HCT116 (cell line): ENCODE results near the gene TSPAN15. TPM values are rescaled to one million over a fixed set of nuclear protein-coding genes. Genes with fewer than 3 reads are reported as not detected.

Experiments used
- ATAC-seq: fragments of 200-7000 bp; cut with Tn5 transposase; 2 replicates; pipeline ENCODE4 v1.9.1; 2020; ENCODE audit warnings: mild to moderate bottlenecking, moderate library complexity
- BruUV-seq: library from RNA; stranded (reverse); fragments of 400-500 nt; replicated peaks from 2 replicates; lab custom pipeline; 2021; lab: Mats Ljungman, UMichigan
- CTCF ChIA-PET: fragments of 300-600 bp; sonication (Branson Sonifier 250); formaldehyde crosslinking; loops from one replicate; lab custom pipeline; 2021; ENCODE audit warnings: antibody characterized with exemption; lab: Charles Lee
- POLR2A ChIA-PET: fragments of 300-600, 350-600 bp; sonication (Branson Sonifier 250); formaldehyde crosslinking; loops from one replicate; lab custom pipeline; 2021; ENCODE audit warnings: antibody characterized with exemption; lab: Charles Lee
- RAD21 ChIA-PET, 2 experiments: fragments of 300-600 bp; sonication (Branson Sonifier 250); formaldehyde crosslinking; loops; one replicate each; lab custom pipeline; 2023; ENCODE audit warnings: low total read pairs in 2 of 2; ENCODE audit not compliant: uncharacterized antibody in 2 of 2, unreplicated experiment in 2 of 2, low non-redundant PET in 1 of 2; lab: Charles Lee
- DNase-seq: peaks from one replicate; pipeline ENCODE4 v3.0.0-alpha.2; 2010; ENCODE audit warnings: low read depth, low spot score
- H2AFZ ChIP-seq: fragments of 200-600 bp; shearing (Covaris generic), sonication (generic); 2 replicates; pipeline ENCODE4 v1.6.1; 2017; ENCODE audit warnings: low read depth, mixed run types, mixed read lengths, antibody characterized with exemption, low read length; ENCODE audit not compliant: poor library complexity, severe bottlenecking
- H3K27ac ChIP-seq: 2 replicates; pipeline ENCODE4 v1.5.1; 2012; ENCODE audit warnings: low read depth, low read length
- H3K27me3 ChIP-seq: fragments of 200-600 bp; sonication (generic); 2 replicates; pipeline ENCODE4 v1.6.1; 2016; ENCODE audit warnings: mixed run types, low read length, mixed read lengths; ENCODE audit not compliant: insufficient read depth
- H3K36me3 ChIP-seq, 2 experiments: fragments of 200-500 bp in 1 of 2; fragments of 200-600 bp in 1 of 2; sonication (Bioruptor generic) in 1 of 2; sonication (generic) in 1 of 2; 2 replicates each; pipeline versions ENCODE4 v1.5.1 to v1.6.1; 2014 to 2016; ENCODE audit warnings: low read length in 2 of 2, inconsistent platforms in 1 of 2, mixed read lengths in 1 of 2, mixed run types in 1 of 2; ENCODE audit not compliant: insufficient read depth in 2 of 2, control insufficient read depth in 1 of 2
- H3K4me1 ChIP-seq, 2 experiments: fragments of 200-600 bp in 1 of 2; sonication (generic) in 1 of 2; 2 replicates each; pipeline versions ENCODE4 v1.5.1 to v1.6.1; 2012 to 2017; ENCODE audit warnings: low read length in 2 of 2, inconsistent platforms in 1 of 2, mild to moderate bottlenecking in 1 of 2, mixed read lengths in 1 of 2, mixed run types in 1 of 2, moderate library complexity in 1 of 2; ENCODE audit not compliant: insufficient read depth in 2 of 2, control insufficient read depth in 1 of 2
- H3K4me2 ChIP-seq: fragments of 200-600 bp; sonication (generic); 2 replicates; pipeline ENCODE4 v1.6.1; 2017; ENCODE audit warnings: mixed run types, low read length, mixed read lengths
- H3K4me3 ChIP-seq, 2 experiments: fragments of 200-600 bp in 1 of 2; sonication (generic) in 1 of 2; replicated peaks in 1 of 2; 2 replicates each; pipeline ENCODE4 v1.5.1; 2011 to 2016; ENCODE audit warnings: low read length in 2 of 2, control low read depth in 1 of 2, low read depth in 1 of 2, mild to moderate bottlenecking in 1 of 2, mixed read lengths in 1 of 2, mixed run types in 1 of 2
- H3K79me2 ChIP-seq: fragments of 200-600 bp; sonication (generic); 2 replicates; pipeline ENCODE4 v1.6.1; 2017; ENCODE audit warnings: mild to moderate bottlenecking, mixed run types, low read length, moderate library complexity, mixed read lengths; ENCODE audit not compliant: insufficient read depth
- H3K9ac ChIP-seq: fragments of 200-600 bp; sonication (generic); 2 replicates; pipeline ENCODE4 v1.6.1; 2016; ENCODE audit warnings: low read length, mixed read lengths
- H3K9me2 ChIP-seq: fragments of 200-600 bp; sonication (generic), shearing (Covaris generic); 2 replicates; pipeline ENCODE4 v1.6.1; 2017; ENCODE audit warnings: mixed run types, mild to moderate bottlenecking, moderate library complexity; ENCODE audit not compliant: insufficient read depth
- H3K9me3 ChIP-seq, 2 experiments: fragments of 200-500 bp in 1 of 2; fragments of 200-600 bp in 1 of 2; sonication (Bioruptor generic) in 1 of 2; sonication (generic) in 1 of 2; 2 replicates each; pipeline ENCODE4 v1.6.1; 2014 to 2017; ENCODE audit warnings: low read length in 2 of 2, mixed read lengths in 2 of 2, inconsistent platforms in 1 of 2, low read depth in 1 of 2, mild to moderate bottlenecking in 1 of 2, mixed run types in 1 of 2, moderate library complexity in 1 of 2; ENCODE audit not compliant: control insufficient read depth in 1 of 2, insufficient read depth in 1 of 2
- H4K20me1 ChIP-seq: fragments of 200-600 bp; sonication (generic), shearing (Covaris generic); 2 replicates; pipeline ENCODE4 v1.6.1; 2017; ENCODE audit warnings: mixed run types, mild to moderate bottlenecking, moderate library complexity; ENCODE audit not compliant: insufficient read depth
- CBX3 ChIP-seq: IDR thresholded peaks from 2 replicates; pipeline ENCODE4 v1.6.1; 2012; ENCODE audit warnings: low read depth
- EGR1 ChIP-seq: IDR thresholded peaks from 2 replicates; pipeline ENCODE4 v1.6.1; 2012; ENCODE audit warnings: low read depth
- ELF1 ChIP-seq: IDR thresholded peaks from 2 replicates; pipeline ENCODE4 v1.6.1; 2012; ENCODE audit warnings: low read depth, borderline replicate concordance
- EZH2 ChIP-seq: fragments of 200-600 bp; sonication (generic); IDR thresholded peaks from 2 replicates; pipeline ENCODE4 v1.6.1; 2017; ENCODE audit warnings: antibody characterized with exemption, mixed run types
- FOSL1 ChIP-seq: IDR thresholded peaks from 2 replicates; pipeline ENCODE4 v1.6.1; 2012; ENCODE audit warnings: low read depth
- JUND ChIP-seq: IDR thresholded peaks from 2 replicates; pipeline ENCODE4 v1.6.1; 2012
- POLR2AphosphoS5 ChIP-seq: IDR thresholded peaks from 2 replicates; pipeline ENCODE4 v1.6.1; 2011; ENCODE audit warnings: mild to moderate bottlenecking, low read depth, low read length, moderate library complexity
- SIN3A ChIP-seq: IDR thresholded peaks from 2 replicates; pipeline ENCODE4 v1.6.1; 2012; ENCODE audit warnings: low read depth
- SP1 ChIP-seq: IDR thresholded peaks from 2 replicates; pipeline ENCODE4 v1.6.1; 2012; ENCODE audit warnings: low read depth
- TCF7L2 ChIP-seq: IDR thresholded peaks from 2 replicates; pipeline ENCODE4 v1.7.0; 2011; ENCODE audit warnings: borderline replicate concordance, inconsistent platforms; ENCODE audit not compliant: insufficient read depth, insufficient read length; ENCODE audit errors: extremely low read depth
- ZFX ChIP-seq: fragments of 450-650 bp; IDR thresholded peaks from 2 replicates; pipeline ENCODE4 v1.6.1; 2017
- intact Hi-C: fragments of 100-400 bp; cut with micrococcal nuclease; formaldehyde crosslinking; loops from 2 replicates; pipeline ENCODE4 v1.10.0; 2022
- total RNA-seq: library from RNA; stranded (reverse); gene quantifications from one replicate; pipeline ENCODE4 v1.2.1, GENCODE V29; 2021; ENCODE audit not compliant: unreplicated experiment
- TF ChIP-seq, protein P1 (sequence below): IDR thresholded peaks from 2 replicates; pipeline ENCODE4 v1.6.1; 2011; ENCODE audit warnings: mild to moderate bottlenecking, low read length, moderate library complexity; ENCODE audit not compliant: insufficient replicate concordance; ENCODE audit errors: extremely low read depth

The TSPAN15 gene
- total RNA-seq, 1 experiment from 2014 or later, result 16.0 TPM

DNA sequence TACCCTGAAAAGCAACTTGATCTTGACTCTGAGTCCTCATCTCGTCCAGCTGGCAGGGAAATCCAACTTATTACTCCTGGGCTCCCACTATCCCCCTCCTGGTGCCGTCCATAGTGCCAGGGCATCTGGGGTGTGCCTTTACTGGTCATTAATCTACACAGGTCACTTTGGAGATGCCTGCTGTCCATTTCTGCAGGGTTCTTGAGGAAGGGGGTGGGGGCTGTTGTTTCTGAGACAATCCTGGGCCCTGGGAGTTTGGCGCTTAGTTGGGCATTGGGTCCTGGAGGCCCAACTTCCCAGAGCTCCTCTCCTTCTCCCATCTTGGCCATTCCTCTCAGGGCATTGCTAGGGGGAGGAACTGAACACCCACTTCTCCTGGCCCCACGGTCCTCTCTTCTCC lies 28.6 kb upstream of the TSPAN15 start:
- Histone ChIP-seq H3K9ac (no peak overlapping the region), H2AFZ (no peak overlapping the region), H3K4me3 (no peak overlapping the region), H3K27me3 (no peaks in the 10 kb centered on the region), H3K27ac (no peak overlapping the region), H3K79me2 (no peaks in the 10 kb centered on the region), H4K20me1 (no peaks in the 10 kb centered on the region), H3K4me2 (no peak overlapping the region), H3K4me1 (peaks cover 3 to 23% of the 10 kb centered on the region in 2 experiments; a peak in 2 of 4 replicates), H3K9me3 (no peaks in the 10 kb centered on the region), H3K36me3 (no peaks in the 10 kb centered on the region), H3K9me2 (no peaks in the 10 kb centered on the region)
- intact Hi-C loops, result loop anchor here (10.0 kb wide), 1 partner anchor 292 kb away; no protein-coding TSS in a partner anchor
- DNase-seq (no peak), ATAC-seq (no peak)
- BruUV-seq, result no TSS peak
- POLR2A ChIA-PET, result no interaction called here
- TF ChIP-seq SIN3A, result no peak
- TF ChIP-seq, protein P1, sequence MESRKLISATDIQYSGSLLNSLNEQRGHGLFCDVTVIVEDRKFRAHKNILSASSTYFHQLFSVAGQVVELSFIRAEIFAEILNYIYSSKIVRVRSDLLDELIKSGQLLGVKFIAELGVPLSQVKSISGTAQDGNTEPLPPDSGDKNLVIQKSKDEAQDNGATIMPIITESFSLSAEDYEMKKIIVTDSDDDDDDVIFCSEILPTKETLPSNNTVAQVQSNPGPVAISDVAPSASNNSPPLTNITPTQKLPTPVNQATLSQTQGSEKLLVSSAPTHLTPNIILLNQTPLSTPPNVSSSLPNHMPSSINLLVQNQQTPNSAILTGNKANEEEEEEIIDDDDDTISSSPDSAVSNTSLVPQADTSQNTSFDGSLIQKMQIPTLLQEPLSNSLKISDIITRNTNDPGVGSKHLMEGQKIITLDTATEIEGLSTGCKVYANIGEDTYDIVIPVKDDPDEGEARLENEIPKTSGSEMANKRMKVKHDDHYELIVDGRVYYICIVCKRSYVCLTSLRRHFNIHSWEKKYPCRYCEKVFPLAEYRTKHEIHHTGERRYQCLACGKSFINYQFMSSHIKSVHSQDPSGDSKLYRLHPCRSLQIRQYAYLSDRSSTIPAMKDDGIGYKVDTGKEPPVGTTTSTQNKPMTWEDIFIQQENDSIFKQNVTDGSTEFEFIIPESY, result no peak
- no peak for TF ChIP-seq ELF1
- TF ChIP-seq SP1, result no peak
- TF ChIP-seq EZH2, result no peak
- CTCF ChIA-PET, result interaction anchor here (0.8 kb wide), 1 partner anchor 14 kb away, joined by 3 read pairs; no protein-coding TSS in a partner anchor
- RAD21 ChIA-PET, result interaction anchor here in 1 of 2 experiments (0.7 kb wide), 1 partner anchor 85 kb away, joined by 3 read pairs; no protein-coding TSS in a partner anchor

DNA sequence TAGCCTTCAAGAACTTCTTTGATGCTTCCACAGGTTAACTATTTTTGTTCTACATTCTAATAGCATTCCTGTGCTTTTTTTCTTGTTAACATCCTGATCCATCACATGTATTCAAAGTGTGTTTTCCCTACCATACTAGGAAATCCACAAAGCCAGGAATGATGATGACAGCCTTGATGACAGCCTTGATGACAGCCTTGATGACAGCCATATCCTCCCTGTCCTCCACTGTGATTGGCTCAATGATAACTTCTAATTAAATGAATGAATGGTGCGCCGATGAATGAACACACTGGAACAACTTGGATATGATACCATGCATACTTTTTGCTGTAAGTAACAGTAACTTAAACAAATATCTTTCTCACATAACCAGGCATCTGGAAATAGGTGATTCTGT lies 26.2 kb upstream of the TSPAN15 start:
- Histone ChIP-seq H3K27me3 (no peaks in the 10 kb centered on the region), H3K4me2 (no peak overlapping the region), H2AFZ (no peak overlapping the region), H3K9ac (no peak overlapping the region), H3K27ac (no peak overlapping the region), H3K9me3 (no peaks in the 10 kb centered on the region), H4K20me1 (no peaks in the 10 kb centered on the region), H3K36me3 (no peaks in the 10 kb centered on the region), H3K4me3 (no peak overlapping the region), H3K79me2 (no peaks in the 10 kb centered on the region), H3K9me2 (no peaks in the 10 kb centered on the region), H3K4me1 (peaks cover 0 to 15% of the 10 kb centered on the region in 2 experiments; a peak in 1 of 4 replicates)
- intact Hi-C loops, result loop anchor here (10.0 kb wide), 1 partner anchor 290 kb away; no protein-coding TSS in a partner anchor
- ChIA-PET RAD21 (interaction anchor here (0.6 kb wide), 2 partner anchors 84 to 212 kb away, joined by 3 to 4 read pairs; no protein-coding TSS in a partner anchor), CTCF (interaction anchor here (1.6 kb wide), 1 partner anchor 17 kb away, joined by 5 read pairs; no protein-coding TSS in a partner anchor), POLR2A (no interaction called here)
- DNase-seq, result no peak
- TF ChIP-seq TCF7L2 (no peak), EGR1 (no peak), ZFX (no peak), POLR2AphosphoS5 (no peak), CBX3 (no peak), JUND (no peak), EZH2 (no peak), FOSL1 (no peak)
- no peak for ATAC-seq
- BruUV-seq, result no TSS peak
